ENCODE measurements around the gene ANTXR1. TPM values are rescaled to one million over a fixed set of nuclear protein-coding genes. Genes with fewer than 3 reads are reported as not detected.

ANTXR1 gene
- total and polyA plus RNA-seq, 9 of the 15 experiments (the other 6 are each of a cell fraction or from before 2014, with no cell fraction given), result 0.07 to 1.00 (median 0.54) TPM

- intact Hi-C loops (cut with micrococcal nuclease) (no loop called here), in situ Hi-C loops (cut with MboI) (no loop called here)
- CTCF ChIA-PET (ENCODE audit: low intra/inter-chr PET ratio), result no interaction called here
- BruUV-seq (replicated peaks), result no TSS peak
- H3K27me3 ChIP-seq (ENCODE audit: control insufficient read depth in 2 of 2, insufficient read depth in 2 of 2, low read length in 2 of 2), result peaks cover 0 to 7% of the 10 kb centered on the region in 2 experiments; a peak in 3 of 5 replicates
- DNase-seq (ENCODE audit: extremely low read depth in 1 of 4, low spot score in 3 of 4) (no peak), FAIRE-seq (no peak), ATAC-seq (no peak)
- WGBS (ENCODE audit: insufficient coverage, low coverage, missing lambda C conversion rate), result 30% methylated on average over 1 of the region's 1 CpG
- no peak overlapping the region for H3K9ac ChIP-seq (ENCODE audit: insufficient read depth in 1 of 2, low read depth in 2 of 2, low read length in 2 of 2)
- H3K36me3 ChIP-seq (ENCODE audit: control insufficient read depth, insufficient read depth, low read length), result no peaks in the 10 kb centered on the region
- no peak overlapping the region for H3K4me2 ChIP-seq (ENCODE audit: insufficient read depth, low read length)
- peaks cover 15 to 30% of the 10 kb centered on the region in 2 experiments for H3K4me1 ChIP-seq (replicated peaks in 1 of 2; ENCODE audit: control insufficient read depth in 2 of 2, insufficient read depth in 2 of 2, low read length in 2 of 2)
- H3K79me2 ChIP-seq (ENCODE audit: control insufficient read depth, insufficient read depth, low read length), result no peaks in the 10 kb centered on the region
- H4K20me1 ChIP-seq (replicated peaks; ENCODE audit: control insufficient read depth, insufficient read depth, low read length), result no peaks in the 10 kb centered on the region
- H3K27ac ChIP-seq (ENCODE audit: extremely low read depth, low read depth, low read length), result no peak overlapping the region
- H3K4me3 ChIP-seq, result no peak overlapping the region
- POLR2A ChIA-PET, result interaction anchor here (0.6 kb wide), 1 partner anchor 21 kb away, joined by 3 read pairs; no protein-coding TSS in a partner anchor
- no peak overlapping the region for H2AFZ ChIP-seq (ENCODE audit: low read depth, low read length)
- no peaks in the 10 kb centered on the region for H3K9me1 ChIP-seq (ENCODE audit: control insufficient read depth, insufficient read depth, low read length)
- TF ChIP-seq PPARD (CRISPR knock-in tag; IDR thresholded peaks at IDR 0.05) (no peak), HNRNPH1 (optimal IDR thresholded peaks at IDR 0.05; ENCODE audit: low read depth, low read length) (no peak), FOSL1 (tag; conservative IDR thresholded peaks at IDR 0.05) (no peak), MCM3 (IDR thresholded peaks at IDR 0.05) (no peak), OTX1 (CRISPR knock-in tag; IDR thresholded peaks at IDR 0.05) (no peak), AFF1 (IDR thresholded peaks at IDR 0.05; ENCODE audit: low read depth in 1 of 2, partially characterized antibody in 2 of 2) (no peak), NFXL1 (CRISPR knock-in tag; IDR thresholded peaks at IDR 0.05) (no peak), HDAC2 (IDR thresholded peaks at IDR 0.05) (no peak), EHMT2 (IDR thresholded peaks at IDR 0.05) (no peak)
- no peaks in the 10 kb centered on the region for H3K9me3 ChIP-seq (replicated peaks; ENCODE audit: control insufficient read depth, insufficient read depth, low read depth, low read length)
These were observed 167.2 kb downstream of the ANTXR1 start for GRCh38 chr2:69180227-69180626.
